Measurements from ENCODE around the gene ETFB. TPM values are rescaled to one million over a fixed set of nuclear protein-coding genes. Genes with fewer than 3 reads are reported as not detected.

ETFB gene
- total RNA-seq, 1 experiment from 2014 or later, result 204 TPM

DNA sequence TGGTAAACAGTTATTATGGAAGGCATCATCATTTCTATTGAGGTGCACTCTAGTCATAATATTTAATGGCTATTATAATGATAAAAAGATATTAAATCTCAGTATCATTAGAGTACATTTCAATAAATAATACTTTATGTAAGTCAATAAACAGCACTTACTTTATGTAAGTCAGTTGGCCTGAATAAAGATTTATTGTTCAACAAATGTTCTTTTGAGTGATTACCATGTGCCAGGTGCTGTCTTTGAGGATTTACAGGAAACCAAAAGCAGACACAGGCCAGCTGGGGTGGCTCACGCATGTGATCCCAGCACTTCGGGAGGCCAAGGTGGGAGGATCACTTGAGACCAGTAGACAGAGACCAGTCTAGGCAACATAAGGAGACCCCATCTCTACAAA lies 11.2 kb upstream of the ETFB start:
- H3K27me3 ChIP-seq (ENCODE audit: insufficient read depth, low read depth), result peaks cover 18% of the 10 kb centered on the region
- H3K4me2 ChIP-seq, result no peak overlapping the region
- no TSS peak for BruUV-seq (replicated peaks)
- no peak for DNase-seq
- ChIA-PET POLR2A (ENCODE audit: unreplicated experiment) (no interaction called here), CTCF (no interaction called here)
- no peaks in the 10 kb centered on the region for H3F3A ChIP-seq (ENCODE audit: insufficient read depth, low read depth)
- intact Hi-C loops (cut with micrococcal nuclease; ENCODE audit: unreplicated experiment), result no loop called here
- TF ChIP-seq, protein P1, sequence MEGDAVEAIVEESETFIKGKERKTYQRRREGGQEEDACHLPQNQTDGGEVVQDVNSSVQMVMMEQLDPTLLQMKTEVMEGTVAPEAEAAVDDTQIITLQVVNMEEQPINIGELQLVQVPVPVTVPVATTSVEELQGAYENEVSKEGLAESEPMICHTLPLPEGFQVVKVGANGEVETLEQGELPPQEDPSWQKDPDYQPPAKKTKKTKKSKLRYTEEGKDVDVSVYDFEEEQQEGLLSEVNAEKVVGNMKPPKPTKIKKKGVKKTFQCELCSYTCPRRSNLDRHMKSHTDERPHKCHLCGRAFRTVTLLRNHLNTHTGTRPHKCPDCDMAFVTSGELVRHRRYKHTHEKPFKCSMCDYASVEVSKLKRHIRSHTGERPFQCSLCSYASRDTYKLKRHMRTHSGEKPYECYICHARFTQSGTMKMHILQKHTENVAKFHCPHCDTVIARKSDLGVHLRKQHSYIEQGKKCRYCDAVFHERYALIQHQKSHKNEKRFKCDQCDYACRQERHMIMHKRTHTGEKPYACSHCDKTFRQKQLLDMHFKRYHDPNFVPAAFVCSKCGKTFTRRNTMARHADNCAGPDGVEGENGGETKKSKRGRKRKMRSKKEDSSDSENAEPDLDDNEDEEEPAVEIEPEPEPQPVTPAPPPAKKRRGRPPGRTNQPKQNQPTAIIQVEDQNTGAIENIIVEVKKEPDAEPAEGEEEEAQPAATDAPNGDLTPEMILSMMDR (conservative IDR thresholded peaks at IDR 0.05), result no peak
- TF ChIP-seq EZH2 (IDR thresholded peaks at IDR 0.05; ENCODE audit: low read depth), result no peak
- no peaks in the 10 kb centered on the region for H3K4me1 ChIP-seq (replicated peaks; ENCODE audit: insufficient read depth)
- H3K4me3 ChIP-seq, result no peak overlapping the region
- no peak overlapping the region for H3K27ac ChIP-seq
- H2AFZ ChIP-seq, result no peak overlapping the region
- H3K9me2 ChIP-seq (ENCODE audit: insufficient read depth), result no peaks in the 10 kb centered on the region
- no peaks in the 10 kb centered on the region for H4K20me1 ChIP-seq (ENCODE audit: insufficient read depth)
- H3K36me3 ChIP-seq (ENCODE audit: low read depth), result no peaks in the 10 kb centered on the region
- no peaks in the 10 kb centered on the region for H3K9me3 ChIP-seq (ENCODE audit: insufficient read depth, low read depth)
- no peaks in the 10 kb centered on the region for H3K79me2 ChIP-seq (ENCODE audit: low read depth)

DNA sequence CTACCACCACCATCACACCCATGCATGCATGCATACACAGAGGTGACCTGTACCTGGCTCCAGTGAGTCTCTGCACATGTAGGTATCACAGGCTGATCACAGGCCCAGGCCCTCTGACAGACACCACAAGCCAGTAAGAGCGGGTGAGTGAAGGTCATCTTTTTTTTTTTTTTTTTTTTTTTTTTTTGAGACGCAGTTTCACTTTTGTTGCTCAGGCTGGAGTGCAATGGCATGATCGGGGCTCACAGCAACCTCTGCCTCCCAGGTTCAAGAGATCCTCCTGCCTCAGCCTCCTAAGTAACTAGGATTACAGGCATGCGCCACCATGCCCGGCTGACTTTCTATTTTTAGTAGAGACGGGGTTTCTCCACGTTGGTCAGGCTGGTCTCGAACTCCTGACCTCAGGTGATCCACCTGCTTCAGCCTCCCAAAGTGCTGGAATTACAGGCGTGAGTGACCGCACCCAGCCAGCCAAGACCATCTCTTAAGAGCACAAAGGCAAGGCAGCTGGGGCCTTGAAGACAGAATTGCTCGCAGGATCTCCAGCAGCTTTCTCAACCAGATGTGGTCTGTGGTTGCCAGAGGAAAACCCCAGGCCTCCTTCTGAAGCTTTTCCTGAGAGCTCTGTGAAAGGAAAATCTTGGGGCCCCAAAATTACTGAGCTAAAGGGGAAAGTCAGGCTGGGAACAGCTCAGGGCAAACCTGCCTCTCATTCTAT lies 9.5 kb upstream of the ETFB start:
- Histone ChIP-seq H2AFZ (no peak overlapping the region), H3K4me1 (replicated peaks; ENCODE audit: insufficient read depth) (no peaks in the 10 kb centered on the region), H3K9me2 (ENCODE audit: insufficient read depth) (no peaks in the 10 kb centered on the region), H3F3A (ENCODE audit: insufficient read depth, low read depth) (no peaks in the 10 kb centered on the region), H3K79me2 (ENCODE audit: low read depth) (no peaks in the 10 kb centered on the region), H3K36me3 (ENCODE audit: low read depth) (no peaks in the 10 kb centered on the region), H3K27me3 (ENCODE audit: insufficient read depth, low read depth) (peaks cover 35% of the 10 kb centered on the region), H4K20me1 (ENCODE audit: insufficient read depth) (no peaks in the 10 kb centered on the region), H3K4me2 (no peak overlapping the region), H3K4me3 (no peak overlapping the region), H3K9me3 (ENCODE audit: insufficient read depth, low read depth) (no peaks in the 10 kb centered on the region), H3K27ac (no peak overlapping the region)
- BruUV-seq (replicated peaks), result no TSS peak
- intact Hi-C loops (cut with micrococcal nuclease; ENCODE audit: unreplicated experiment), result no loop called here
- no peak for DNase-seq
- ChIA-PET POLR2A (ENCODE audit: unreplicated experiment) (no interaction called here), CTCF (no interaction called here)
- no peak for TF ChIP-seq EZH2 (IDR thresholded peaks at IDR 0.05; ENCODE audit: low read depth)

DNA sequence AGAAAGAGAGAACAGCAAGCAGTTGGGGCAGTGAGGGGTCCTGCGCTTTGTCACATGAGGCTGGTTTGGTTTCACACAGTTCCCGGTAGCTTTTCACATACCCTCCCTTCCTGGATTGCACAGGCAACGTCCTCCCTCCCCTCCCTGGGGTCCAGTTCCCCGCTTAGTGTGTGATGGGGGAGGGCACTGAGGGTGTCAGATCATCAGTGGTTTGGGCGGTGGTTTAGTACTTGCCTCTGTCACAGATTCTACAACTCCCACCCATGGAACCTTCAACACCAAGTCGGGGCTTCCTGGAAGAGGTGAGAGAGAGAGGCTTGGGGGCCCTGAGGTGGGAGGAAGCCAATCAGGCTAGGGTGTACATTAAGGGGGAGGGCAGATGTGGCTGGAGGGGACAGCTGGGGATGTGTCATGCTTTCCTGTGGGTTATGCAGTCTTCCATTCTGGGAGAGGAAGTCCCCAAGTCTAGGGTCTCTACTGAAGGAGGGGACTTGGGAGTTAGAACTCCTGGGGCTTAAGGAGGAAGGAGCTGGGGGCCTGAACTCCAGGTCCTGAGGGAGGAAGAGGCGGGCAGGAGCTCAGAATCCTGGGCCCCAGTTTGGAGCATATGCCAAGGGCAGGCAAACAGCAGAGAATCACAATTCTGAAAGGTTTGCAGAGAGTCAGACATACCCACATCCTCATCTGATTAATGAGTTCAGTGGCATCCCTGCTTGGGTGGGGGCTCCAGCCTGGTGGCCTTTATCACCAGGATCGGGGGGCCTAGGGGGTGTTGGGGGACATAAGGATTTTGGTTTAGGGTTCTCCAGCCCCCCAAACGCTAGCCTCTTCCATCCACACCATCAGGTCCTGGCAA lies 6.7 kb upstream of the ETFB start, which contains the start of gene NKG7:
Gene NKG7, minus strand, starts transcription at position 6 of the 856 bp plus-strand sequence. CDS start 119 bp downstream, outside the sequence.
- no peak within 1 kb of the TSS for H3K4me2 ChIP-seq
- no peaks in the 10 kb centered on the region for H3F3A ChIP-seq (ENCODE audit: insufficient read depth, low read depth)
- no peak within 1 kb of the TSS for H2AFZ ChIP-seq
- no peak within 1 kb of the TSS for H3K4me3 ChIP-seq
- H3K79me2 ChIP-seq (ENCODE audit: low read depth), result no peaks in the 10 kb centered on the region
- peaks cover 39% of the 10 kb centered on the region for H3K27me3 ChIP-seq (ENCODE audit: insufficient read depth, low read depth)
- no peak for TF ChIP-seq EZH2 (IDR thresholded peaks at IDR 0.05; ENCODE audit: low read depth)
- TF ChIP-seq, protein P1 (conservative IDR thresholded peaks at IDR 0.05), result no peak
- CTCF ChIA-PET, result no interaction called here
- DNase-seq, result no peak
- H3K9me2 ChIP-seq (ENCODE audit: insufficient read depth), result no peaks in the 10 kb centered on the region
- H3K27ac ChIP-seq, result no peak within 1 kb of the TSS
- POLR2A ChIA-PET (ENCODE audit: unreplicated experiment), result no interaction called here
- intact Hi-C loops (cut with micrococcal nuclease; ENCODE audit: unreplicated experiment), result no loop called here
- no TSS peak for BruUV-seq (replicated peaks)
- no peaks in the 10 kb centered on the region for H3K9me3 ChIP-seq (ENCODE audit: insufficient read depth, low read depth)
- no peaks in the 10 kb centered on the region for H4K20me1 ChIP-seq (ENCODE audit: insufficient read depth)
- no peaks in the 10 kb centered on the region for H3K36me3 ChIP-seq (ENCODE audit: low read depth)
- peaks cover 5% of the 10 kb centered on the region; the same call in 1 of the 2 replicates for H3K4me1 ChIP-seq (replicated peaks; ENCODE audit: insufficient read depth)

Data from PC-9 (cell line).